Astrocyte of the hippocampus (primary cell): ENCODE data around the gene TSC22D4.
A peak's percentile ranks its signal among the peaks of the same experiment; 100 is the strongest.

Experiments
- DNase-seq: peaks from one replicate; pipeline ENCODE4 v3.0.0; 2011; ENCODE audit warnings: low read depth, low spot score

The TSC22D4 gene

DNA sequence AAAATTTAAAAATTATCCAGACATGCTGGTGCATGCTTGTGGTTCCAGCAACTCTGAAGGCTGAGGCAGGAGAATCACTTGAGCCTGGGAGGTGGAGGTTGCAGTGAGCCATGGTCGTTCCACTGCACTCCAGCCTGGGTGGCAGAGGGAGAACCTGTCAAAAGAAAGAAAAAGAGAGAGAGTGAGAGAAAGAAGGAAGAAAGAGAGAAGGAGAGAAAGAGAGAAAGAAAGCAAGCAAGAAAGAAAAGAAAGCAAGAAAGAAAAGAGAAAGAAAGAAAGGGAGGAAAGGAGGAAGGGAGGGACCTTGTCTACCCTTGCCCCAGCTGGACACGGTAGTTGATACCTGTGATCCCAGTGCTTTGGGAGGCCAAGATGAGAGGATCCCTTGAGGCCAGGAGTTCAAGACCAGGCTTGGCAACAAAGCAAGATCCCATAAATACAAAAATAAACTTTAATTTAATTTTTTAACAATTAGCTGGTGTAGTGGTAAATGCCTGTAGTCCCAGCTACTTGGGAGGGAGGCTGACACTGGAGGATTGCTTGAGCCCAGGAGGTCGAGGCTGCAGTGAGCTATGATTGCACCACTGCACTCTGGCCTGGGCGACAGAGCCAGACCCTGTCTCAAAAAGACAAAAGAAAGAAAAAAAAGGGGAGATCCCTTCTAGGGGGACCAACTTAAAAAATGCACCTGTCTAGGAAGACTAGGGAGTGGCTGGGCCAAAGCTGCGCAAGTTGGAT, 13.9 kb upstream of the TSC22D4 start:
- no peak for DNase-seq

DNA sequence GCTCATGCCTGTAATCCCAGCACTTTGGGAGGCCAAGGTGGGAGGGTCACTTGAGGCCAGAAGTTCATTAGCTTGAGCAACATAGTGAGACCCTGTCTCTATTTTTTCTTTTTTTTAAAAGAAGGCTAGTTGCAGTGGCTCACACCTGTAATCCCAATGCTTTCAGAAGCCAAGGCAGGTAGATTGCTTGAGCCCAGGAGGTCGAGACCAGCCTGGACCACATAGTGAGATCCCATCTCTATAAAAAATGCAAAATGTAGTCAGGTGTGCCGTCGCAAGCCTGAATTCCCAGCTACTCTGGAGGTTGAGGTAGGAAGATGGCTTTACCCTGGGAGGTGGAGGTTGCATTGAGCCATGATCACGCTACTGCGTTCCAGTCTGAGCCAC, 12.2 kb upstream of the TSC22D4 start:
- DNase-seq = no peak

DNA sequence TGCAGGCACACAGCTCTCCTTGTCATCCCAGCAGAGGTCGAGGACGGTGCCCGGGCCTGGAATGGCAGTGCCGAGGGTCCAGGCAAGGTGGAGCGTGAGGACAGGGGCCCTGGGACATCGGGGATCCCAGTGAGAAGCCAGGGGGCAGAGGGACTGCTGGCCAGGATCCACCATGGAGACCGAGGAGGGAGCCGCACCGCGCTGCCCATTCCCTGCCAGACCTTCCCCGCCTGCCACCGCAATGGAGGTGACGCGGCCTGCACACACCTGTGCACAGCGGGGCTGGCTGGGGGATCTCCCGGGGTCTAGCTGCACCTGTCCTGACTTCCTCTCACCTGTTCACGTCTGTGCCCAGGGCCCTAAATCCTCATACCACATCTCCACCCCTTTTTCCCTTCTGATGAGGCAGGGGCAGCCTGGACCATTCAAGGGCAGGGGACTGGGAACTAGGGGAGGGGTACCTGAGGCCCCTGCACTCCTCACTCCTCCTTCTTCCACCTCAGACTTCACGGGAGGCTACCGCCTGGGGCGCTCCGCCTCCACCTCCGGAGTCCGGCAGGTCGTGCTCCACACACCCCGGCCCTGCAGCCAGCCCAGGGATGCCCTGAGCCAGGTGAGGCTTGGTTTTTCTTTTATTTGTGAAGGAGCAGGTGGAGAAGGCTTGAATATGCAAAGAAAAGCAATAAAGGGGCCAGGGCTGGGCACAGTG, 11.6 kb upstream of the TSC22D4 start:
- no peak for DNase-seq

DNA sequence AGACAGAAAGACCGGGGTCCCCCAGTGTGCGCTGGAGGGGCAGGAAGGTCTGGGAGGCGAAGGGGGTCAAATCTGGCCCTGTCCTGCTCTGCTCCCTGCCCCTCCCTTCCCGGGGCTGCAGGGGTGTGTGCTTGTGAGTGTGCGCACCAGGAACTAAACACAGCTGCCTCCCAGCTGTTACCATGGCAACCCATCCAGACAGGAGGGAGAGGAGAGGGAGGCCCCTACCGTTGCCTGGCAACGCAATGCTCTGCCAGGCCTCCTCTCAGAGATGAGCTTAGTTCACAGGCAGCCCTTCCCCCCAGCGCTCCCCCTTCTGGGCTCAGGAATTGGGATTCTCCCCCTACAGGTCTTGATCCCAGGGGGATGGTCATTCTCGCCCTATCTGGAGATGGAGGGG, 10.8 kb upstream of the TSC22D4 start:
- peak; percentile 95 for DNase-seq

DNA sequence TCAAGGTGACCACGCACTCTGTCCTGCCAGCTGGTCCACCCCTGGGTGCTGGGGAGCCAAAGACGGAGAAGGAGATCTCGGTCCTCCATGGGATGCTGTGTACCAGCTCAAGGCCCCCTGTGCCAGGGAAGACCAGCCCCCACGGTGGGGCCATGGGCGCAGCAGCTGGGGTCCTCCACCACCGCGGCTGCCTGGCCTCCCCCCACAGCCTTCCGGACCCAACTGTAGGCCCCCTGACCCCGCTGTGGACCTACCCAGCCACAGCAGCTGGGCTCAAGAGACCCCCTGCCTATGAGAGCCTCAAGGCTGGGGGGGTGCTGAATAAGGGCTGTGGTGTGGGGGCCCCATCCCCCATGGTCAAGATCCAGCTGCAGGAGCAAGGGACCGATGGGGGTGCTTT, 10.1 kb upstream of the TSC22D4 start:
- no peak for DNase-seq

DNA sequence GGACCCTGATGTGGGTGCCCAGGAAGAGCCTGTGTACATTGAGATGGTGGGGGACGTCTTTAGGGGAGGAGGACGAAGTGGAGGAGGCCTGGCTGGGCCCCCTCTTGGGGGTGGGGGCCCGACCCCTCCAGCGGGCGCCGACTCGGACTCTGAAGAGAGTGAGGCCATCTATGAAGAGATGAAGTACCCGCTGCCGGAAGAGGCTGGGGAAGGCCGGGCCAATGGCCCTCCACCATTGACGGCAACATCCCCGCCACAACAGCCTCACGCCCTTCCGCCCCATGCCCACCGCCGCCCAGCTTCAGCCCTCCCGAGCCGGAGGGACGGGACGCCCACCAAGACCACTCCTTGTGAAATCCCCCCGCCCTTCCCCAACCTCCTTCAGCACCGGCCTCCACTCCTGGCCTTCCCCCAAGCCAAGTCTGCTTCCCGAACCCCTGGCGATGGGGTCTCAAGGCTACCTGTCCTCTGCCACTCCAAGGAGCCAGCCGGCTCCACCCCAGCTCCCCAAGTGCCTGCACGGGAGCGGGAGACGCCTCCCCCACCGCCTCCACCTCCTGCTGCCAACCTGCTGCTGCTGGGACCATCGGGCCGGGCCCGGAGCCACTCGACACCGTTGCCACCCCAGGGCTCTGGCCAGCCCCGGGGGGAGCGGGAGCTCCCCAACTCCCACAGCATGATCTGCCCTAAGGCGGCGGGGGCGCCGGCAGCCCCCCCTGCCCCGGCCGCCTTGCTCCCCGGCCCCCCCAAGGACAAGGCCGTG, 9.5 kb upstream of the TSC22D4 start:
- no peak for DNase-seq

DNA sequence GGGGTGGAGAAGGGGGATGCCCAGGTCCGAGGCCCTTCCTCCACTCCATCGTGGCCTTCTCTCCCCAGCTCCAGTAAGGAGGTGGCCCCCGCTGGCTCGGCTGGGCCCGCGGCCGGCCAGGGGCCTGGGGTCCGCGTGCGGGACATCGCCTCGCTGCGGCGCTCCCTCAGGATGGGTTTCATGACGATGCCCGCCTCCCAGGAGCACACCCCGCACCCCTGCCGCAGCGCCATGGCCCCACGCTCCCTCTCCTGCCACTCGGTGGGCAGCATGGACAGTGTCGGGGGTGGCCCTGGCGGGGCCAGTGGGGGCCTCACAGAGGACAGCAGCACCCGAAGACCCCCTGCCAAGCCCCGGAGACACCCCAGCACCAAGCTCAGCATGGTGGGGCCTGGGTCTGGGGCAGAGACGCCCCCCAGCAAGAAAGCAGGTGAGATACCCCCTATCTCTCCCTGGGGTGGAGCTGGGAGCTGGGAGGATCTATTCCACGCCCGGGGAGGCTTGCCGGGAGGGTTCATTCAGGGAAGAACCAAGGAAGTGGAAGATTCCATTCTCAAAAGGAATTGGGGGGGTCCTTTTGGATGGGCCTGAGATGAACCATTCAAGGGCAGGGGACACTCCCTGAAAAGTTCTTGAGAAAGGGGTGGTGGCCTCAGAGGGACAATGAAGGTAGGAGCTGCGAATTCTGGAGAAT, 7.9 kb upstream of the TSC22D4 start:
- no peak for DNase-seq

DNA sequence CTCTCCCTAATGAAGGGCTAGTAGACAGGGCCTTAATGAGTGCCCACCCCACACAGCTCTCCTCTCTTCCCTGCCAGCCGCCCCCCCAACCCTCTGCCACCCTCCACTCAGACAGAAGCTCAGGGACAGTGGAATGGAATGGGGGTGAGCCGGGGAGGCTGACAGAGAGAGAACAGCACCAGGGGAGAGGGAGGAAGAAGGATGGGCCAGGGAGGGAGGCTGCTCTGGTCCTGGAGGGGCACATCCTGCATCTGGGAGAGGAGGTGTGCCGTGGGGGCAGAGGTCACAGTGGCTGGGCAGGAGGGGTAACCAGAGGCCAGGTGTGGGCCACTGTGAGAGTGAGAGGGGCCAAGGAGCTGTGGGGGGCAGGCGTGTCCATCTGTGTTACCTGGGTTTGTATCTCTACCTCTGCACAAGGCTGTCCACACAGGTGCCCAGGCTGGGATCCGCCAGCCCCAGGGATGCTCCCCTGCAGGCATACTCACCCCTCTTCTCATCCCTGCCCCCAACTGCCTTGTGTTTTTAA, 7.2 kb upstream of the TSC22D4 start:
- no peak for DNase-seq

DNA sequence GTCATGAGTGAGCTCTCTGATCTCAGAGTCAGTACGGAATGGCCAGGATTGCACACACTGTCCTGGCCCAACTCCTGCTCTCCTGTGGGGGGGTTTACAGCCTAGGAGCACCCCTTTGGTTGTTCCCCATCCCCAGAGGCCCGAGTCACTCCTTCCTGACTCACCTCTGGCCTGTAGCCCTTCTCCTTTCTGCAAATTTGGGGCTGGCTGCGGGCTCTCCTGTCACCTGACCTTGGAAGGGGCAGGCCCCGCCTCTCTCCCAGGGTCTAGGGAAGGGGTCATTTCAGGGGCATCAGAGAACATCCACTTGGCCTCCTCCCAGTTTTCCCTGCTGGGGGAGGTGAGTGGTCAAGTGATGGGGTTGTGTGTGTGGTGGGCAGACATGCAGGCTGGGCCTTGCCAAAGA, 6.5 kb upstream of the TSC22D4 start:
- no peak for DNase-seq

DNA sequence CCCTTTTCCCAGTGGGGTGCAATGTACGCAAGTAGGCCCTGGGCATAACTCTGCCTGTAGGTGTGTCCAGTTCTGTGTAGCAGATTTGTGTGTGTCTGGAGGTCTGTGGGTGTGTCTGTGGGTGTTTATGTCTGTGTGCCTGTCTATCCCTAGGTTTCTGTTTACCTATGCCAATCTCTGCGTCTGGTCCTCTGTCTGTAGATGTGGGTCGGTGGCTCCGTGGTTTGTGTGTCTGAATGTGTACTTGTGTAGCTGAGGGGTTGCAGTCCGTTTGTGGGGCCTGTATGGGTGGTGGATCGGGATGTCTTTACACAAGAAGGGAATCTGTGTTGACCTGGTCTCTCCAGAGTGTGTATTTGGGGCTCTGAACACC, 5.6 kb upstream of the TSC22D4 start:
- no peak for DNase-seq

DNA sequence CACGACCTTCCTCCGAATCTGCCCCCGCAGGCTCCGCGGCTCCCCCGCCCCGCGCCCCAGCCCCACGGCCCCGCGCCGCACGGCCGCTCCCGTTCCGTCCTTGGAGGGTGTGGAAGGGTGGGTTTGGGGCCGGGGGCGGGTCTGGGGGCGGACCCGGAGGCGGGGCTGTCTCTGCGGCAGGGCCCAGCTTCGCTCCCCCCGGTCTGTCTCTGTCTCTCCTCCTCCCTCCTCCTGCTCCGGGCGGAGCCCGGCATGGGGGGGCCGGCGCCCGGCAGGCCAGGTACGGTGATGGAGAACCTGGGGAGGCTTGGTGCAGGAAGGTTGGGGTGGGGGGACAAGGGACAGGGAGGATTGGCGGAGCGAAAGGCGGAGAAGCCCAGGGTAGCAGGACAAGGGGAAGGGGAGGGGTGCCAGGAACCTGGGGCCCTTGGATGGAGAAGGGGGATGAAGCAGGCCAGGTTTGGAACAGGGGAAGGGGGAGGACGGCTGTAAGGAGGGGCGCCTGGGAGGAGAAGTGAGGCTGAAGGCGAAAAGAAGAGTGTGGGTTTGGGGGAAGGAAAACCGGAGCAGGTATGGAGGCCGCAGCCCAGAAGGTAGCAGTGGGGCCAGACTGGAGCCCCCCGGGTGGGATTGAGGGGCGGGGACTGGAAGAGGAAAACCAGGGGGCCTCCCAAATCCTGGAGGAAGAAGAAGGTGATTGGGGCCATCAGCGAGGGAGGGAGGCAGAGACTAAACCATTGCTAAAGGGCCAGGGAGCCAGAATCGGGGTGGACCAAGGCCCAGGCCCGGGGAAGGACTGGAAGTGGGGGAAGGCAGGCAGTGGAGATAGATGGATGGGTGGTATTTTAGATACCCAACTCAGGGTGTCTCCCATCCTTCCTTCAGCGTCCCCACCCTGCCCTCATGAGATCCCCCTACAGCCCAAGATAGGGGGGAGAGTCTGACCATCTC, 5.0 kb upstream of the TSC22D4 start, which contains the start of gene NYAP1:
Gene NYAP1 (plus strand): TSS at position 206 of the 951 bp plus-strand sequence. CDS start 1,385 bp downstream, outside the sequence.
- DNase-seq = peak; percentile 81

DNA sequence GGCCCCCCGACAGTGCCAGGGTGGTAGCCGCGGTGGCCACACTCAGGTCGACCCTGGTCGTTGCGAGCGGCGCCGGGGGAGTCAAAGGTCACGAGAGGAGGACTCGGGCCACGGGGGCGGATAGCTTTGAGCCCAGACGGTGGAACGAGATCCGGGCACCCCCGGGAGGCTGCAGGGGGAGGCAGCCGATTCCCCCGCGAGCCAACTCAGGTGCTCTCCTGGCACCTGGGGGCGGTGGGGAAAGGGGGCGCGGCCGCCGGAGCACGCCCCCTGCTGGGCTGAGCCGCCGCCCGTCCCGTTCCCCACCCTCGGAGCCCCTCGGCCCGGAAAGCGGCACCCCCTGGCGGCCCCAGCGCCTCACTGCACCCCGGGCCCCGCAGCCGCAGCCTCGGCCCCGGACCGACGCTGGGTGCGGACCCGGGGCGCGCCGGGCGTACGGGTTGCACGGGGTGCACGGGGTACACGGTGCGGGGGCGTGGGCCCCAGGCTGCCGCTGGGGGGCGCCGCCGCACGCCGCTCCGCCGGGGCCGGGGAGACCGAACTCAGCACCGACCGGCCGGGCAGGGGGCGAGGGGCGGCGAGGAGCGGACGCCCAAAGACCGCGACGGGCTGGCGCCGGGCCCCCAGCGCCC, 4.2 kb upstream of the TSC22D4 start:
- DNase-seq = peak; percentile 86

DNA sequence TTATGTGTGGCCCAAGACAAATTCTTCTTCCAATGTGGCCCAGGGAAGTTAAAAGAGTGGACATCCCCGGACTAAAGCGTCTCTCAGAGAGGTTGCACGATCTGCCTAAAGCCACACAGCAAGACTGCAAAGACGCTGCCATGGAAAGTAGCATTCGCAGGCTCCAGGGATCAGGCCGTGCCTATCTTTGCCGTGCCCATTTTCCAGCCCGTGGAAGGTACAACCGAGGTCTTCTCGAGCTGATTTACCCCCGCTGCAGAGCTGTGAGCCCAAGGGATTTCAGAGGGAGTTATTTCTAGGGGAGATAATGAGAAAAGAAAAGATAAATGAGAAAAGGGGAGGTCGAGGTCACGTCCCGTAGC, 3.7 kb upstream of the TSC22D4 start:
- no peak for DNase-seq

DNA sequence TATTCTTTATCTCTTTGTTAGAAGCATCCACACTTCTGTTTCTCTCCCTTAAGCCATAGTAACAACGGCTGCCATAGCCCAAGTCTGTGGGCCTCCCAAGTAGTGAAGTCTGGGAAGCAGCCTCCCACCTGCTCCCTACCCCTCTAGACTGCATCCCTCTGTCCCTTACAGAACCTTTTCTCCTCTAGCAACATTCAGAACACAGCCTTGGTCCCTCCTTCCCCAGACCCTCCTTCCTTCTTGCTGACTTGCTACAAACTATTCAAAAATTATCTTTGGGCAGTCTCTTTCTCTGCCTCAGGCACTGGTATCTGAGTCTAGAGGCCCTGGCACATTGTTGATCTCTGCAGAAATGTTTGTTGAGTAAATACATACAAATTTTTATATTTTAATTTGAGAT, 2.5 kb upstream of the TSC22D4 start:
- no peak for DNase-seq

DNA sequence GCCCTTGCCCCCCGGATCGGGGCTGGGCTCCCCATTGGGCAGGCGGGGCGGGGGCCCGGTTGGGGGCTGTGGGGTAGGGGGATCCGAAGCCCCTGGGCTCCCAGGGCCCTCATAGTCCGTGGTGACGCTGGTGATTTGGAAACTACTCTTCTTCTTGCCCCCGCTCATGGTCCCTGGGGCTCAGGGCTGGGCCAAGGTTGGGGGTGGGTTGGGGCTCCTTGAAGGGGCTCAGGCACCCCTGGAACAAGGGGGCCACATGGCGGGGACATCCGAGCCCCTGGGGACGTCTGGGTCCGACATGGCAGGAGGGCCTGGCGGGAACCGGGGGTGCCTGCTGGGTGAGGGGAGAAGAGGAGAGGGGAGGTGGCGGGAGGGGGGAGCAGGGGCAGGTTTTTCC, 1.1 kb downstream of the TSC22D4 start:
- DNase-seq = no peak

DNA sequence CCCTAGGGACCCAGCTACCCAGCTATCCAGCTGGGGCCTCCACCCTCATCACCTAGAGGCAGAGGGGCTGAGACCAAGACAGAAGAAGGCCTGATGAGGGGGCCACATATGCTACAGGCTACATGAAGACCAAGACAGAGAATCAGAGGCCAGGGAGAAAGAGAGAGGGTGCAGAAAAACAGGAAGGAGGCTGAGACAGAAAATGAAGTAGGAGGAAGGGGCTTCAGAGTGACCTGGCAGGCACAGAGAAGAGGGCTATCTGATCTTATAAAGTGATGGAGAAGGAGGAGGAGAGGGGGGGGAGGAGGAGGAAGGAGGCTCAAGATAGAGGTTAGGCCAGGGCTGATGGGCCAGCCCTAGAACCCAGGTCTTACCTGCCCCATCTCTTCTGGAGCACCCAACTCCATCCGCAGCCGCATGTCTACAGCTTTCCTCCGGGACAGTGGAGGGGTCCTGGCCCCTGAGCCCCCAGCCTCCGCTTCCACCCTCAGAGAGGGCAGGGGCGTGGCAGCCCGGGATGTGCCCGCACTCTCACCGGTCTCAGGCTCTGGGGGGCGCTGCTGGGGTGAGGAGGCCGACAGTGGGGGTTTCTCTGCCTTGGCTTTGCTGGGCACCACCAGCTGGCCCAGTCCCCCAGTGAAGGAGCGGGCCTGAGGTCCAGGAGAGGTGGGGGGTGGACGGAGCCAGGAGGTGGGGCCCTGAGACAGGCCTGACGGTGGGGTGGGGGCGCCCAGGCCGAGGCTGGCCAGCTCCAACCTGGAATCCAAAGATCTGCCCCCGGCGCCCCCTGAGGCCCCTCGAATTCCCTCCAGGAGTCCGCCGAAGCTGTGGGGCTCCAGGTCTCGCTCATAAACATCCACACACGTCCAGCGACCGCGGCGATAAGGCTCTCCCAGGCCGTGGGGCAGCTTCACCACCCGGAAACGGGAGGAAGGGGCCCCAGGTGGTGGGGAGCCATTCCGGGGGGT, 1.8 kb downstream of the TSC22D4 start:
- peak; percentile 50 for DNase-seq

DNA sequence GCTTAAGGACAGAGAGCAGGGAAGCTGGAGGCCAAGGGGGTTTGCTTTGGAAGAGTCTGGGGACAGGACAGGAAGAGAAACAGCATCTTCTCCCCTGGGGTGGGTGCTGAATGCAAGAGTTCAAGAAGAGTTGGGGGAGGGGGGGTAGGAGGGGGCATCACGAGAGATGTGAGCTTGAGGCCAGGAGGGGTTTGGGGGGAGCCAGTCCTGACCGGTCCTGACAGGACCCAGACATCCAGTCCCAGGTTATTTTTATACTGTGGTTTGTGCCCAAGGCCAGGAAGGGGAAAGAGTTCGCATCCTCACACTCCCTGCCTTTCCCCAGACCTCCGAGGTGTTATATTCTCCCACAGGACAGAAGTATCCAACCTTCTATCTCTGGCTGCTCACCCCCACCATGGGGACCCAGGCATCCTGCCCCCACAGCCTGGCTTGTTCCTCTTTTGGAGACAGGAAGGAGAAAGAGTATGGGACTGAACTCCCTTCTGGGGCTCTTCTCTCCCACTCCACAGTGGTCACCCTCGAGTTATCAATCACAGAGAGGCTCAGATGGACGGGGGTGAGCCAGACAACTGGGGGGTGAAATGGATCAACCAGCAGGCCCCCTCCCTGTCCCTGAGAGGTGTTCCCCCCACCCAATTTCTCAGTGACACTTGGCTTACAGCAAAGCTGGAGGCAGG, 2.8 kb downstream of the TSC22D4 start:
- no peak for DNase-seq

DNA sequence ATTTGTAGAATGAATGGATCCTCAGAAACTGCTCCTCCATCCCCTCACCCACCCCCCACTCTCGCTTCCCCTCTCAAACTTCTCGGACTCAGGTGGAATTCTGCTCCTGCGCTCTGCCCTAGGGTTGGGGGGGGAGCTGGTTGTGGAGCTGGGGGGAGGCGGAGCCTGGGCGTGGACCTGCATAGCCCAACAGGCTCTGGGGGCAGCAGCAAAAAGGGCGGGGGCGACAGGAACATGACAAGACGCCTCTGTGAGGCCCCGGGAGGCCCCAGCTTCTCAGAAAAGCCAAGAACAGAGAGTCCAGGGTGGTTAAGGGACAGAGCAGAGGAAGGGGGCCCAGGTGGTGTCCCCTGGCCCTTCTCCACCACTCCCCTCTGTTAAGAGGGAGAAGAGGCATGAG, 3.5 kb downstream of the TSC22D4 start:
- DNase-seq = no peak
